Smooth muscle cell of the umbilical artery (primary cell): ENCODE results near the gene RAB5A. TPM values are rescaled to one million over a fixed set of nuclear protein-coding genes. Genes with fewer than 3 reads are reported as not detected.

Experiments used
- total RNA-seq: library from RNA; depleted of rRNA; stranded (reverse); fragments of >200 nt; gene quantifications from 2 replicates; pipeline ENCODE4 v1.2.3, GENCODE V29; 2014

Gene RAB5A
- total RNA-seq, result 58.5 and 77.3 TPM in 2 replicates

GRCh38 chr3:19946832-19947548, at the start of gene RAB5A:
TSS of gene RAB5A (plus strand) at chr3:19947097. CDS start at chr3:19950899, 3,802 bp downstream.

GRCh38 chr3:19934098-19934566, 12.8 kb upstream of the RAB5A start, which contains the start of gene EFHB:
TSS of gene EFHB (minus strand) at chr3:19934217. CDS start at chr3:19934018, 199 bp downstream.

GRCh38 chr3:20012164-20012563, 65.3 kb downstream of the RAB5A start, which contains the start of gene PP2D1:
TSS of gene PP2D1 (minus strand) at chr3:20012264. CDS start at chr3:20012072, 192 bp downstream.

Other genes with a start within 250 kb of the RAB5A start
- 0.42 and 0.59 TPM in 2 replicates for gene EFHB, start 12.9 kb upstream of the RAB5A start, total RNA-seq
- gene PP2D1, start 65.2 kb downstream of the RAB5A start, total RNA-seq, result not detected in 2 replicates
- gene KAT2B, start 93.3 kb downstream of the RAB5A start, total RNA-seq, result 4.8 and 6.8 TPM in 2 replicates
- 0.59 and 4.9 TPM in 2 replicates for gene SGO1, start 239.1 kb downstream of the RAB5A start, total RNA-seq